GM18505 (cell line): ENCODE results near the gene CXCL13.
"Not testable (repeated sequence)": the region's sequence is repeated elsewhere in the genome, so short reads cannot be mapped to it uniquely, and the experiment has no call there.

Experiments used
- ATAC-seq: cut with Tn5 transposase; IDR thresholded peaks from one replicate; pipeline ENCODE4 v1.9.1; 2021; ENCODE audit not compliant: unreplicated experiment
- POLR2A ChIP-seq: IDR thresholded peaks from 4 replicates; pipeline ENCODE4 v1.6.1; 2011; ENCODE audit warnings: borderline replicate concordance; ENCODE audit not compliant: insufficient read depth, insufficient read length; ENCODE audit errors: extremely low read depth

Gene CXCL13, protein sequence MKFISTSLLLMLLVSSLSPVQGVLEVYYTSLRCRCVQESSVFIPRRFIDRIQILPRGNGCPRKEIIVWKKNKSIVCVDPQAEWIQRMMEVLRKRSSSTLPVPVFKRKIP

GRCh38 chr4:77605210-77605902, at the start of gene CXCL13:
Gene CXCL13, plus strand, starts transcription at chr4:77605820. Its CDS starts 46 bp downstream, at chr4:77605866.
- TF ChIP-seq POLR2A, result no peak
- no peak for ATAC-seq

DNA sequence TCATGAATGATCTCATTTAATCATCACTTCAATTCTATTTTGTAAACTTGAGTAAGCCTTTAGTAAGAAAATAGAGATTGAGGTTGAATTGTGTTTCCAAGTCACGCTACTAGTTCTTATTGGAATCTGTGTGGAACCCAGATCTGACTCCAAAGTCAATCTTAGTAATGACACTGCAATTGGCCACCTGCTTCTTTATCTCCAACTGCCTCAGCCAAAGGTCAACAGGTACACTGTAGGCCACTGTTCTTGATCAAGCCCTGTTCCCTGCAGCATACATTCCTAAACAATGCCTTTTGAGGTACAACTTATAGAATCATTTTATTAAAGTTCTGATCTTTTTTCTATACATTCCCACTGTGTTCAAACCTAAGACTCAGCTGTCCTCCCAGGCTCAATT, 45.5 kb upstream of the CXCL13 start:
- TF ChIP-seq POLR2A, result no peak

GRCh38 chr4:77561720-77562119, 43.9 kb upstream of the CXCL13 start:
- ATAC-seq, result not testable (repeated sequence)

More for the DNA sequence above, 45.5 kb upstream of the CXCL13 start:
- no peak for ATAC-seq

DNA sequence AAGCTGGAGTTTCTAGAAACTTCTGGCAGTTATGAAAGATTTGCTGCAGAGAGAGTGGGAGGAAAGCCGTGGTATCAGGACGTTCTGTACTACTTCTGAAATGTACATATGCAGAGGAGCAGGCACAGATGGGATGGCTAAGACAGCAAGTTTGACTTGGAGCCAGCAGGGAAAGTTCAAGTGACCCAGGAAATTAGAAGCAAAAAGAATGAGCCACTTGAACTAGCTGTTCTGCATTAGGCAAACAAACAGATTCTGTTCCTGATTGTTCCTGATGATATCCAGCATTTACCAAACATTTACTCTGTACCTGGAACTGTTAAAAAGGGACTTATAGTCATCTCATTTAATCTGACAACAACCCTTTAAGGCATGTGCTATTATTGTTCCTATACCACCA, 41.4 kb upstream of the CXCL13 start:
- no peak for TF ChIP-seq POLR2A
- ATAC-seq, result no peak

DNA sequence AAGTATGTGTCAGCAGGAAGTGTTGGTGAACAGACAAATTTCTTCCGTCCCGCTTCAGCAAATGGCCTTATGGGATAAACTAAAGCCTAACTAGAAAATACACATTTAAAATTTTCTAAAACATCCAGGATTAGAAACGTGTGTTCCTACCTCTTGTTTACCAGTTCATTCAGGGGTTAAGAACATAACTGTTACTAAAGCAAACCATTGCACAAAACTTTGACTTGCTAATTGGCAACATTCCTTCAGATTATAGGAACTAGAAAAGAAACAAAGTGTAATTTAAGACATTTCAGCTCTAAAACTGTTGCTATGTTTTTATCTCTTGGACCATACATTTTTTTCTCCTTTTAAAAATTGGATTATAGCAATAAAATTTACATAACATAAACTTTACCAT, 39.5 kb upstream of the CXCL13 start:
- no peak for TF ChIP-seq POLR2A
- no peak for ATAC-seq

GRCh38 chr4:77567549-77567948, 38.1 kb upstream of the CXCL13 start:
- ATAC-seq, result no peak
- no peak for TF ChIP-seq POLR2A

DNA sequence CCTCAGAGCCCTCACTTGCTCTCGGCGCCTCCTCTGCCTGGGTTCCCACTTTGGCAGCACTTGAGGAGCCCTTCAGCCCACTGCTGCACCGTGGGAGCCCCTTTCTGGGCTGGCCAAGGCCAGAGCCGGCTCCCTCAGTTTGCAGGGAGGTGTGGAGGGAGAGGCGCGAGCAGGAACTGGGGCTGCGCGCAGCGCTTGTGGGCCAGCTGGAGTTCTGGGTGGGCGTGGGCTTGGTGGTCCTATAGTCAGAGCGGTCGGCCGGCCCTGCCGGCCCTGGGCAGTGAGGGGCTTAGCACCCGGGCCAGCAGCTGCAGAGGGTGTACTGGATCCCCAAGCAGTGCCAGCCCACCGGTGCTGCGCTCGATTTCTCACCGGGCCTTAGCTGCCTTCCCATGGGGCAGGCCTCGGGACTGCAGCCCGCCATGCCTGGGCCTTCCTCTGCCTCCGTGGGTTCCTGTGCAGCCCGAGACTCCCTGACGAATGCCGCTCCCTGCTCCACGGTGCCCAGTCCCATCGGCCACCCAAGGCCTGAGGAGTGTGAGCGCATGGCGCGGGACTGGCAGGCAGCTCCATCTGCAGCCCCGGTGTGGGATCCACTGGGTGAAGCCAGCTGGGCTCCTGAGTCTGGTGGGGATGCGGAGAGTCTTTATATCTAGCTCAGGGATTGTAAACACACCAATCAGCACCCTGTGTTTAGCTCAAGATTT, 35.0 kb upstream of the CXCL13 start:
- ATAC-seq, result not testable (repeated sequence)

DNA sequence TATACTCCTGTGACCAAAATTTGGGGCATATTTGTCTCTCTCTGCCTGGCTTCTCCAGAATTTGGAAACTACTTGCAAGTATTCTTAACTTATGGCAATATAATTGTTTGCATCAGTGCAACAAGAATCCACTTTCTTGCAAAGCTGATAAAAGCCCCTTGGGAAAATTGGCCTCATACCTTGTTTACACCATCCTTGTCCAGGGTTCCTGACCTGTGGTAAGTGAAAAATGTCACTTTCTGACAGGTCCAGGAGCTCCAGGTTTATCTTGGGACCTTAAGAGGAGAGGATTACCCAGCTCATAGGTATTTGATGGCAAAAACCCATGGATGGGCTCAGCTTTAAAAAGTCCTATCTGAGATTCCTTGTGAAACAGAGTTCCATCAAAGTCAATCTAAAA, 29.3 kb upstream of the CXCL13 start:
- no peak for ATAC-seq
- no peak for TF ChIP-seq POLR2A

GRCh38 chr4:77578145-77578544, 27.5 kb upstream of the CXCL13 start:
- no peak for ATAC-seq
- TF ChIP-seq POLR2A, result no peak

GRCh38 chr4:77579406-77580076, 26.1 kb upstream of the CXCL13 start:
- TF ChIP-seq POLR2A, result no peak
- no peak for ATAC-seq

- peak; percentile 60 for ATAC-seq
- no peak for TF ChIP-seq POLR2A
Observed at GRCh38 chr4:77581724-77582123, 23.9 kb upstream of the CXCL13 start.

GRCh38 chr4:77582156-77582555, 23.5 kb upstream of the CXCL13 start:
- no peak for TF ChIP-seq POLR2A
- no peak for ATAC-seq

- TF ChIP-seq POLR2A, result no peak
- no peak for ATAC-seq
Observed at GRCh38 chr4:77582711-77583110, 22.9 kb upstream of the CXCL13 start.

- no peak for TF ChIP-seq POLR2A
- peak; percentile 98 for ATAC-seq
Observed at GRCh38 chr4:77586951-77587383, 18.7 kb upstream of the CXCL13 start.
